Testis (tissue), 3 donors: ENCODE data around the gene TNFRSF17. TPM values are rescaled to one million over a fixed set of nuclear protein-coding genes. Genes with fewer than 3 reads are reported as not detected.
A peak's percentile ranks its signal among the peaks of the same experiment; 100 is the strongest.
"Not testable (repeated sequence)": the region's sequence is repeated elsewhere in the genome, so short reads cannot be mapped to it uniquely, and the experiment has no call there.

Experiments
- DNase-seq: peaks from one replicate; pipeline ENCODE4 v3.0.0-alpha.2; 2019
- H3K27ac ChIP-seq, 2 donors: fragments of 200-600 bp; sonication (generic); one replicate each; pipeline ENCODE4 v1.5.1; 2019
- H3K27me3 ChIP-seq: fragments of 200-600 bp; sonication (generic); one replicate; pipeline ENCODE4 v1.5.1; 2019
- H3K36me3 ChIP-seq: fragments of 200-600 bp; sonication (generic); one replicate; pipeline ENCODE4 v1.5.1; 2017; ENCODE audit warnings: low read depth; ENCODE audit errors: missing control alignments
- H3K4me1 ChIP-seq: fragments of 200-600 bp; sonication (generic); one replicate; pipeline ENCODE4 v1.5.1; 2019
- H3K4me3 ChIP-seq, 2 donors: fragments of 200-600 bp; sonication (generic); one replicate each; pipeline ENCODE4 v1.5.1; 2017 to 2019
- H3K9me3 ChIP-seq: fragments of 200-600 bp; sonication (generic); one replicate; pipeline ENCODE4 v1.5.1; 2017
- POLR2A ChIP-seq: fragments of 450-650 bp; IDR thresholded peaks from one replicate; pipeline ENCODE4 v1.6.1; 2017; ENCODE audit warnings: antibody characterized with exemption, mild to moderate bottlenecking, moderate library complexity
- WGBS, 2 donors: methylation state at CpG; one replicate each; pipeline ENCODE4 v1.1.5; 2018; 5-methylcytosine and 5-hydroxymethylcytosine counted together
- intact Hi-C: fragments of 100-400 bp; cut with DNase I; formaldehyde crosslinking; loops from one replicate; pipeline ENCODE4 v1.15.1; 2023; ENCODE audit warnings: low total_unique reads
- polyA plus RNA-seq: library from polyadenylated mRNA; stranded (reverse); fragments of 350-450 nt; fragmentation: Illumina TruSeq; extraction: RNeasy Lipid Tissue Mini Kit (QIAGEN cat#74804); gene quantifications from one replicate; pipeline ENCODE4 v1.2.3, GENCODE V29; 2014; ENCODE audit warnings: low read depth, low replicate concordance; ENCODE audit not compliant: insufficient read depth
- total RNA-seq, 2 donors: library from RNA; depleted of rRNA; stranded (reverse); fragments of >200 nt; gene quantifications; one replicate each; pipeline ENCODE4 v1.2.3, GENCODE V29; 2016
- TF ChIP-seq, protein P1 (sequence below), 3 experiments: fragments of 450-650 bp in 2 of 3; fragments of 200-600 bp in 1 of 3; sonication (generic) in 1 of 3; IDR thresholded peaks; one replicate each; pipeline ENCODE4 v1.5.1; 2016 to 2019; ENCODE audit warnings: antibody characterized with exemption in 3 of 3, mild to moderate bottlenecking in 2 of 3, moderate library complexity in 1 of 3

Gene TNFRSF17
- total and polyA plus RNA-seq, 3 donors from 2014 or later: 3.2 to 5.2 (median 4.3) TPM

DNA sequence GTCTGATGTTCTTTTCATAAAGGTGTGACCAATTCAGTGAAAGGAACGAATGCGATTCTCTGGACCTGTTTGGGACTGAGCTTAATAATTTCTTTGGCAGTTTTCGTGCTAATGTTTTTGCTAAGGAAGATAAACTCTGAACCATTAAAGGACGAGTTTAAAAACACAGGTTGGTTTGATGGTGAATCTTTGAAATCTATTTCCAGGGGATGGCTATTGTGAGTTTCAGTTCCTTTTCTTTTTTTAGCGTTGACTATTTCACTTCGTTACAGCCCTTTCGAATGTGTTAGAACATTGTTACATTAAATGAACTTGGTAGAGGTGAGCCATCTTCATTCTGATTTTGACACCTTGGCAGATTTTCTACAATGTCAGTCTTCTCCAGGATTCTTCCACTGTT, 1.2 kb downstream of the TNFRSF17 start:
- Histone ChIP-seq H3K36me3 (no peaks in the 10 kb centered on the region), H3K4me3 (no peak overlapping the region), H3K27ac (peak overlapping the region in 1 of 2 donors; percentile 5), H3K4me1 (peaks cover 10% of the 10 kb centered on the region), H3K27me3 (no peaks in the 10 kb centered on the region), H3K9me3 (no peaks in the 10 kb centered on the region)
- no peak for TF ChIP-seq POLR2A
- TF ChIP-seq, protein P1, sequence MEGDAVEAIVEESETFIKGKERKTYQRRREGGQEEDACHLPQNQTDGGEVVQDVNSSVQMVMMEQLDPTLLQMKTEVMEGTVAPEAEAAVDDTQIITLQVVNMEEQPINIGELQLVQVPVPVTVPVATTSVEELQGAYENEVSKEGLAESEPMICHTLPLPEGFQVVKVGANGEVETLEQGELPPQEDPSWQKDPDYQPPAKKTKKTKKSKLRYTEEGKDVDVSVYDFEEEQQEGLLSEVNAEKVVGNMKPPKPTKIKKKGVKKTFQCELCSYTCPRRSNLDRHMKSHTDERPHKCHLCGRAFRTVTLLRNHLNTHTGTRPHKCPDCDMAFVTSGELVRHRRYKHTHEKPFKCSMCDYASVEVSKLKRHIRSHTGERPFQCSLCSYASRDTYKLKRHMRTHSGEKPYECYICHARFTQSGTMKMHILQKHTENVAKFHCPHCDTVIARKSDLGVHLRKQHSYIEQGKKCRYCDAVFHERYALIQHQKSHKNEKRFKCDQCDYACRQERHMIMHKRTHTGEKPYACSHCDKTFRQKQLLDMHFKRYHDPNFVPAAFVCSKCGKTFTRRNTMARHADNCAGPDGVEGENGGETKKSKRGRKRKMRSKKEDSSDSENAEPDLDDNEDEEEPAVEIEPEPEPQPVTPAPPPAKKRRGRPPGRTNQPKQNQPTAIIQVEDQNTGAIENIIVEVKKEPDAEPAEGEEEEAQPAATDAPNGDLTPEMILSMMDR (IDR thresholded peaks at IDR 0.05): no peak
- no peak for DNase-seq
- WGBS, 2 donors: 49 to 60% methylated on average over 7 of the region's 7 CpGs
- intact Hi-C loops: no loop called here

DNA sequence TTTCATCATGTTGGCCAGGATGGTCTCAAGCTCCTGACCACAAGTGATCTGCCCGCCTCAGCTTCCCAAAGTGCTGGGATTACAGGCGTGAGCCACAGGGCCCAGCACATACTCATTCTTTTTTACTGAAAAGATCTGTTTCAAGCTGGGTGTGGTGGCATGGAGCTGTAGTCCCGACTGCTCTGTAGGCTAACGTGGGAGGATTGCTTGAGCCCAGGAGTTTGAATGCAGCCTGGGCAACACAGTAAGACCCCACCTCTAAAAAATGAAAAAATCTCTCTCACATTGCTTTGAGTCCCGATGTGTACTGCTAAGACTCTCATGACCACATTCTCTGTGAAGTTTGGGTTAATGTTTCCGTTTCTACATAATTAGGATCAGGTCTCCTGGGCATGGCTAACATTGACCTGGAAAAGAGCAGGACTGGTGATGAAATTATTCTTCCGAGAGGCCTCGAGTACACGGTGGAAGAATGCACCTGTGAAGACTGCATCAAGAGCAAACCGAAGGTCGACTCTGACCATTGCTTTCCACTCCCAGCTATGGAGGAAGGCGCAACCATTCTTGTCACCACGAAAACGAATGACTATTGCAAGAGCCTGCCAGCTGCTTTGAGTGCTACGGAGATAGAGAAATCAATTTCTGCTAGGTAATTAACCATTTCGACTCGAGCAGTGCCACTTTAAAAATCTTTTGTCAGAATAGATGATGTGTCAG, 2.3 kb downstream of the TNFRSF17 start:
- no peak for DNase-seq
- TF ChIP-seq, protein P1 (IDR thresholded peaks at IDR 0.05): no peak
- no peak for TF ChIP-seq POLR2A
- H3K4me1 ChIP-seq: peaks cover 10% of the 10 kb centered on the region
- 86 to 87% methylated on average over 17 of the region's 17 CpGs for WGBS, 2 donors
- H3K4me3 ChIP-seq: no peak overlapping the region
- H3K27ac ChIP-seq: no peak overlapping the region
- intact Hi-C loops: no loop called here
- H3K27me3 ChIP-seq: no peaks in the 10 kb centered on the region
- no peaks in the 10 kb centered on the region for H3K36me3 ChIP-seq
- no peaks in the 10 kb centered on the region for H3K9me3 ChIP-seq

DNA sequence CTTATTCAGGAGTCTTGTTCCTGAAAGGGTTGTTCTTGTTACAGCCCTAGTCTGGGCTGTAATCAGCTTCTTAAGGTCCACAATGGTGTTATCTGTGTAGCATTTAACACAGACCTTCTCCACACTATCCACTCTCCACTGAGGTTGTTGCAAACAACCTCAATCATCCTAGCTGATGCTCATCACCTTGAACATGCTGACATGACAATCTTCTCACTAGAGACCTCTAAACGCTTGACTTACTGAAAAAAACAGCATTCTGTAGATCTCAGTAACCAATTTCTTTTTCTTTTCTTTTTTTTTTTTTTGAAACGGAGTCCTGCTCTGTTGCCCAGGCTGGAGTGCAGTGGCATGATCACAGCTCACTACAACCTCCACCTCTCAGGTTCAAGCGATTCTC, 3.6 kb downstream of the TNFRSF17 start:
- Histone ChIP-seq H3K4me1 (peaks cover 9% of the 10 kb centered on the region), H3K9me3 (no peaks in the 10 kb centered on the region)

DNA sequence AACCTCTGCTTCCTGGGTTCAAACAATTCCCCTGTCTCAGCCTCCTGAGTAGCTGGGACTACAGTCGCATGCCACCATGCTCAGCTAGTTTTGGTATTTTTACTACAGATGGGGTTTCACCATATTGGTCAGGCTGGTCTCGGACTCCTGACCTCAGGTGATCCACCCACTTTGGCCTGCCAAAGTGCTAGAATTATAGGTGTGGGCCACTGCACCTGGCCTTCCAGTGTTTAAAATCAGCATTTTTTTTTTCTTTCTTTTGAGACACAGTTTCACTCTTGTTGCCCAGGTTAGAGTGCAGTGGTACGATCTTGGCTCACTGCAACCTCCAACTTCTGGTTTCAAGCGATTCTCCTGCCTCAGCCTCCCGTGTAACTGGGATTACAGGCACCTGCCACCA, 5.3 kb downstream of the TNFRSF17 start:
- H3K9me3 ChIP-seq, DNase-seq, H3K36me3 ChIP-seq, H3K27me3 ChIP-seq, H3K4me1 ChIP-seq, intact Hi-C loops, H3K4me3 ChIP-seq, H3K27ac ChIP-seq: not testable (repeated sequence)
- 96 to 97% methylated on average over 5 of the region's 5 CpGs for WGBS, 2 donors

More for the DNA sequence above, 3.6 kb downstream of the TNFRSF17 start:
- Histone ChIP-seq H3K4me3 (no peak overlapping the region), H3K36me3 (no peaks in the 10 kb centered on the region), H3K27me3 (no peaks in the 10 kb centered on the region), H3K27ac (no peak overlapping the region)
- 82 to 89% methylated on average over 3 of the region's 3 CpGs for WGBS, 2 donors
- intact Hi-C loops: no loop called here
- no peak for DNase-seq
- TF ChIP-seq, protein P1 (IDR thresholded peaks at IDR 0.05): no peak
- TF ChIP-seq POLR2A: no peak

DNA sequence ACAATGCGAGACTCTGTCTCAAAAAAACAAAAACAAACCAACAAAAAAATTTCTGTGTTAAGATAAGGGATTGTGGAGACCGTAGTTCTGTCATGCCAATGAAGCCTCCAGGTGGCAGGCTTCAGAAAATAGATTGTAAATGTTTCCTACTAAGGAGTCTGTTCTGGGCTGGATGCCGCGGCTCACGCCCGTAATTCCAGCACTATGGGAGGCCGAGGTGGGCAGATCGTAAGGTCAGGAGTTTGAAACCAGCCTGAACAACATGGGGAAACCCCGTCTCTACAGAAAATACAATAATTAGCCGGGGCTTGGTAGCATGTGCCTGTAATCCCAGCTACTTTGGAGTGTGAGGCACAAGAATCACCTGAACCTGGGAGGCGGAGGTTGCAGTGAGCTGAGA, 7.1 kb downstream of the TNFRSF17 start:
- intact Hi-C loops: no loop called here
- 57 to 66% methylated on average over 11 of the region's 11 CpGs for WGBS, 2 donors
- DNase-seq: peak; percentile 56

More for the DNA sequence above, 7.1 kb downstream of the TNFRSF17 start:
- Histone ChIP-seq H3K27ac (no peak overlapping the region), H3K36me3 (no peaks in the 10 kb centered on the region), H3K9me3 (no peaks in the 10 kb centered on the region), H3K4me3 (no peak overlapping the region), H3K4me1 (peaks cover 1% of the 10 kb centered on the region), H3K27me3 (no peaks in the 10 kb centered on the region)
- no peak for TF ChIP-seq POLR2A
- TF ChIP-seq, protein P1 (IDR thresholded peaks at IDR 0.05): peak in 2 of 3 experiments; percentile 10 to 42
